ENCODE measurements around the gene RPTOR.

The RPTOR gene

GRCh38 chr17:80701730-80702129 is 157.1 kb downstream of the RPTOR start:
- H3K4me3 ChIP-seq, result no peak overlapping the region
- TF ChIP-seq EZH2 (IDR thresholded peaks at IDR 0.05) (no peak), FOXP2 (optimal IDR thresholded peaks at IDR 0.05; ENCODE audit: control extremely low read depth, extremely low read length, insufficient read depth) (no peak), POLR2AphosphoS5 (IDR thresholded peaks at IDR 0.05; ENCODE audit: borderline replicate concordance, low read depth, low read length) (no peak)
- H3K9ac ChIP-seq (ENCODE audit: insufficient read length), result no peak overlapping the region

GRCh38 chr17:80702315-80703141 is 157.9 kb downstream of the RPTOR start:
- Histone ChIP-seq H3K9me3 (ENCODE audit: low read depth, low read length) (no peaks in the 10 kb centered on the region), H3K27ac (no peak overlapping the region), H3K9ac (ENCODE audit: insufficient read length) (no peak overlapping the region), H3K4me3 (no peak overlapping the region), H3K36me3 (ENCODE audit: insufficient read depth, low read length) (no peaks in the 10 kb centered on the region)
- DNase-seq (ENCODE audit: low read depth, low spot score), result no peak
- TF ChIP-seq EZH2 (IDR thresholded peaks at IDR 0.05) (no peak), POLR2AphosphoS5 (IDR thresholded peaks at IDR 0.05; ENCODE audit: borderline replicate concordance, low read depth, low read length) (no peak), FOXP2 (optimal IDR thresholded peaks at IDR 0.05; ENCODE audit: control extremely low read depth, extremely low read length, insufficient read depth) (no peak)

More at GRCh38 chr17:80701730-80702129, 157.1 kb downstream of the RPTOR start:
- no peaks in the 10 kb centered on the region for H3K36me3 ChIP-seq (ENCODE audit: insufficient read depth, low read length)
- no peak for DNase-seq (ENCODE audit: low read depth, low spot score)
- H3K9me3 ChIP-seq (ENCODE audit: low read depth, low read length), result no peaks in the 10 kb centered on the region
- H3K27ac ChIP-seq, result no peak overlapping the region

DNA sequence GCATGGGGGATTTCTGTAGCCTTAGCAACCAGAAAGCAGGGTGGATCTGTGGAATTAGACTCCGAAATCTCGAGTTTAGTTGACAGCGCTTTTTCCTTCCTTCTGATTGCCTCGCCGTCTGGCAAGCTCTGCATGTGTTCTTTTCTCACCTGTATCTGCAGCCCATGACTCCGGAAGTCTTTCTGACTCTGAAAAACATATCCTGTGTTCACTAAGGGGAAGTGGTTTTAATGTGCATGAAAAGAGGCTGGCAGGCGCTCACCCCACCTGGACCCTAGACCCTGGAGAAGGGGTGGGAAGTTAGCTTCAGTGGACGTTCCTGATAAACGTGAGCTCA is 158.5 kb downstream of the RPTOR start:
- Histone ChIP-seq H3K27ac (no peak overlapping the region), H3K4me3 (no peak overlapping the region), H3K9ac (ENCODE audit: insufficient read length) (no peak overlapping the region), H3K36me3 (ENCODE audit: insufficient read depth, low read length) (no peaks in the 10 kb centered on the region), H3K9me3 (ENCODE audit: low read depth, low read length) (no peaks in the 10 kb centered on the region)
- DNase-seq (ENCODE audit: low read depth, low spot score), result no peak
- no peak for TF ChIP-seq POLR2AphosphoS5 (IDR thresholded peaks at IDR 0.05; ENCODE audit: borderline replicate concordance, low read depth, low read length)
- TF ChIP-seq FOXP2 (optimal IDR thresholded peaks at IDR 0.05; ENCODE audit: control extremely low read depth, extremely low read length, insufficient read depth), result no peak
- TF ChIP-seq EZH2 (IDR thresholded peaks at IDR 0.05), result no peak

GRCh38 chr17:80704381-80704819 is 159.8 kb downstream of the RPTOR start:
- Histone ChIP-seq H3K4me3 (no peak overlapping the region), H3K27ac (no peak overlapping the region)

DNA sequence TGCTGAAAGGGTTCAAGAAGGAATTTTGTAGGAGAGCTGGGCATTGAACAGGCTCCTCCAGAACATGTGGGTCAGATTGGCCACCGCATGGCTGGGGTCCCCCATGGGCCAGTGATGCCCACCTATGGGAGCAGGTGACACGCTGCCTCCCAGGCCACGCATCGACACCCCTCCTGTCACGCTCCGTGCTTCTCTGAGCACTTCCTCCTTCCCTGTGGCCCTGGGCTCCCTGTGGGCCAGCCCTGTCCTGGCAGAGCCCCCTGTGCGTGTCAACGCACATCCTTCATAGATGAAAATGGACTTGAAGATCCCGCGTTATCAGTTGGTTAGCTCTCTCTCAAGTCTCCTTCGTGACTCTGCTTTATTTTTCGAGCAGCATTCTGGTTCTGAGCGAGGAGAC is 160.3 kb downstream of the RPTOR start:
- Histone ChIP-seq H3K4me3 (no peak overlapping the region), H3K36me3 (ENCODE audit: insufficient read depth, low read length) (no peaks in the 10 kb centered on the region), H3K27ac (no peak overlapping the region), H3K9ac (ENCODE audit: insufficient read length) (no peak overlapping the region), H3K9me3 (ENCODE audit: low read depth, low read length) (no peaks in the 10 kb centered on the region)
- no peak for TF ChIP-seq POLR2AphosphoS5 (IDR thresholded peaks at IDR 0.05; ENCODE audit: borderline replicate concordance, low read depth, low read length)
- no peak for TF ChIP-seq FOXP2 (optimal IDR thresholded peaks at IDR 0.05; ENCODE audit: control extremely low read depth, extremely low read length, insufficient read depth)
- no peak for TF ChIP-seq EZH2 (IDR thresholded peaks at IDR 0.05)
- DNase-seq (ENCODE audit: low read depth, low spot score), result no peak

More at GRCh38 chr17:80704381-80704819, 159.8 kb downstream of the RPTOR start:
- TF ChIP-seq POLR2AphosphoS5 (IDR thresholded peaks at IDR 0.05; ENCODE audit: borderline replicate concordance, low read depth, low read length) (no peak), EZH2 (IDR thresholded peaks at IDR 0.05) (no peak)
- Histone ChIP-seq H3K9me3 (ENCODE audit: low read depth, low read length) (no peaks in the 10 kb centered on the region), H3K36me3 (ENCODE audit: insufficient read depth, low read length) (no peaks in the 10 kb centered on the region), H3K9ac (ENCODE audit: insufficient read length) (no peak overlapping the region)
- no peak for DNase-seq (ENCODE audit: low read depth, low spot score)

GRCh38 chr17:80705988-80706387 is 161.3 kb downstream of the RPTOR start:
- Histone ChIP-seq H3K36me3 (ENCODE audit: insufficient read depth, low read length) (no peaks in the 10 kb centered on the region), H3K9me3 (ENCODE audit: low read depth, low read length) (no peaks in the 10 kb centered on the region), H3K9ac (ENCODE audit: insufficient read length) (no peak overlapping the region), H3K27ac (no peak overlapping the region), H3K4me3 (no peak overlapping the region)
- DNase-seq (ENCODE audit: low read depth, low spot score), result no peak
- TF ChIP-seq EZH2 (IDR thresholded peaks at IDR 0.05) (no peak), FOXP2 (optimal IDR thresholded peaks at IDR 0.05; ENCODE audit: control extremely low read depth, extremely low read length, insufficient read depth) (no peak), POLR2AphosphoS5 (IDR thresholded peaks at IDR 0.05; ENCODE audit: borderline replicate concordance, low read depth, low read length) (no peak)

DNA sequence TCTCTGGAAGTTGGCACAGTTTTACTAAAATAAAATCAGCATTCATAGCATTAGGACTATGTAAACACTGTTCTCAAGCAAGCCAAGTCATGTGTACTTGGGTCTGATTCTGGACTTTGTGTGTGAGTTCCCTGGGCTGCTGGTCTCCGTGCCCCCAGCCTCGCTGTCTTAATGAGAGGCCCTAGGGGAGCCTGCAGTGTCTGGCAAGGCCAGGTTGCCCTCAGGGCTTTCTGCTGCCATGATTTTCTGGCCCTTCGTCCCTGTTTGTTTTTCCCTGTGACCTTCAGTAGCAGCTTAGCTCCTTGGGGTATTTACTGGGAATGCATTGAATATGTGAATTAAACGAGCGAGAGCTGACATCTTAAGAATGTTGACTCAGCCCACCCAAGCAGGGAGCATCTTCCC is 161.8 kb downstream of the RPTOR start:
- Histone ChIP-seq H3K9ac (ENCODE audit: insufficient read length) (no peak overlapping the region), H3K27ac (no peak overlapping the region), H3K36me3 (ENCODE audit: insufficient read depth, low read length) (no peaks in the 10 kb centered on the region), H3K9me3 (ENCODE audit: low read depth, low read length) (no peaks in the 10 kb centered on the region), H3K4me3 (no peak overlapping the region)
- DNase-seq (ENCODE audit: low read depth, low spot score), result no peak
- TF ChIP-seq EZH2 (IDR thresholded peaks at IDR 0.05) (no peak), POLR2AphosphoS5 (IDR thresholded peaks at IDR 0.05; ENCODE audit: borderline replicate concordance, low read depth, low read length) (no peak), FOXP2 (optimal IDR thresholded peaks at IDR 0.05; ENCODE audit: control extremely low read depth, extremely low read length, insufficient read depth) (no peak)

GRCh38 chr17:80708480-80708879 is 163.8 kb downstream of the RPTOR start:
- no peak overlapping the region for H3K27ac ChIP-seq
- no peak for DNase-seq (ENCODE audit: low read depth, low spot score)
- no peaks in the 10 kb centered on the region for H3K9me3 ChIP-seq (ENCODE audit: low read depth, low read length)
- no peaks in the 10 kb centered on the region for H3K36me3 ChIP-seq (ENCODE audit: insufficient read depth, low read length)
- no peak overlapping the region for H3K4me3 ChIP-seq
- H3K9ac ChIP-seq (ENCODE audit: insufficient read length), result no peak overlapping the region
- TF ChIP-seq POLR2AphosphoS5 (IDR thresholded peaks at IDR 0.05; ENCODE audit: borderline replicate concordance, low read depth, low read length) (no peak), EZH2 (IDR thresholded peaks at IDR 0.05) (no peak), FOXP2 (optimal IDR thresholded peaks at IDR 0.05; ENCODE audit: control extremely low read depth, extremely low read length, insufficient read depth) (no peak)
